Trophoblast cell (in vitro differentiated cells and primary cell): ENCODE data around the gene LRRC59.

Source experiments
- DNase-seq, 2 donors: peaks; one replicate each; pipeline ENCODE4 v3.0.0-alpha.2; 2016
- H2AFZ ChIP-seq: 2 replicates; pipeline ENCODE4 v1.6.1; 2013; ENCODE audit warnings: low read length, moderate library complexity, mild to moderate bottlenecking; ENCODE audit not compliant: insufficient read depth, poor library complexity
- H2AK5ac ChIP-seq: 2 replicates; pipeline ENCODE4 v1.6.1; 2013; ENCODE audit warnings: mild to moderate bottlenecking, low read length
- H2BK120ac ChIP-seq: 2 replicates; pipeline ENCODE4 v1.6.1; 2013; ENCODE audit warnings: low read length, mild to moderate bottlenecking, moderate library complexity; ENCODE audit not compliant: insufficient read depth, poor library complexity
- H2BK12ac ChIP-seq: 2 replicates; pipeline ENCODE4 v1.6.1; 2013; ENCODE audit warnings: mild to moderate bottlenecking, low read length, moderate library complexity
- H2BK5ac ChIP-seq: 2 replicates; pipeline ENCODE4 v1.6.1; 2013; ENCODE audit warnings: low read length, low read depth, moderate library complexity, mild to moderate bottlenecking; ENCODE audit not compliant: poor library complexity
- H3K14ac ChIP-seq: 2 replicates; pipeline ENCODE4 v1.6.1; 2013; ENCODE audit warnings: mild to moderate bottlenecking, low read length
- H3K18ac ChIP-seq: 2 replicates; pipeline ENCODE4 v1.6.1; 2013; ENCODE audit warnings: mild to moderate bottlenecking, low read length
- H3K23ac ChIP-seq: 2 replicates; pipeline ENCODE4 v1.6.1; 2013; ENCODE audit warnings: low read length
- H3K27ac ChIP-seq: 2 replicates; pipeline ENCODE4 v1.5.1; 2013; ENCODE audit warnings: low read depth, mild to moderate bottlenecking, inconsistent platforms, low read length, moderate library complexity
- H3K27me3 ChIP-seq: 2 replicates; pipeline ENCODE4 v1.6.1; 2013; ENCODE audit warnings: inconsistent platforms, mild to moderate bottlenecking, low read length, moderate library complexity; ENCODE audit not compliant: insufficient read depth
- H3K36me3 ChIP-seq, 2 experiments: 1 replicate in 1 of 2; 2 replicates in 1 of 2; pipeline ENCODE4 v1.6.1; 2013; ENCODE audit warnings: low read length in 2 of 2, mild to moderate bottlenecking in 2 of 2, moderate library complexity in 1 of 2; ENCODE audit not compliant: insufficient read depth in 2 of 2, control insufficient read depth in 1 of 2
- H3K4ac ChIP-seq: 2 replicates; pipeline ENCODE4 v1.6.1; 2013; ENCODE audit warnings: low read depth, mild to moderate bottlenecking, low read length, moderate library complexity
- H3K4me1 ChIP-seq, 2 experiments: 1 replicate in 1 of 2; 2 replicates in 1 of 2; pipeline ENCODE4 v1.6.1; 2013; ENCODE audit warnings: low read length in 2 of 2, mild to moderate bottlenecking in 2 of 2, moderate library complexity in 1 of 2; ENCODE audit not compliant: insufficient read depth in 2 of 2, control insufficient read depth in 1 of 2
- H3K4me2 ChIP-seq: 2 replicates; pipeline ENCODE4 v1.6.1; 2013; ENCODE audit warnings: inconsistent platforms, mild to moderate bottlenecking, low read length, moderate library complexity
- H3K4me3 ChIP-seq: 2 replicates; pipeline ENCODE4 v1.5.1; 2013; ENCODE audit warnings: mild to moderate bottlenecking, low read depth, low read length, inconsistent platforms
- H3K79me1 ChIP-seq: one replicate; pipeline ENCODE4 v1.6.1; 2013; ENCODE audit warnings: low read length
- H3K79me2 ChIP-seq: 2 replicates; pipeline ENCODE4 v1.6.1; 2013; ENCODE audit warnings: low read length, mild to moderate bottlenecking; ENCODE audit not compliant: control insufficient read depth, insufficient read depth, poor library complexity
- H3K9ac ChIP-seq: 2 replicates; pipeline ENCODE4 v1.6.1; 2013; ENCODE audit warnings: mild to moderate bottlenecking, low read length
- H3K9me3 ChIP-seq: 2 replicates; pipeline ENCODE4 v1.6.1; 2013; ENCODE audit warnings: low read depth, mild to moderate bottlenecking, control low read depth, inconsistent platforms, low read length; ENCODE audit not compliant: insufficient read depth
- H4K12ac ChIP-seq: 2 replicates; pipeline ENCODE4 v1.6.1; 2013; ENCODE audit warnings: low read depth, mild to moderate bottlenecking, low read length, moderate library complexity
- H4K8ac ChIP-seq: 2 replicates; pipeline ENCODE4 v1.6.1; 2013; ENCODE audit warnings: low read depth, mild to moderate bottlenecking, low read length, moderate library complexity
- H4K91ac ChIP-seq: one replicate; pipeline ENCODE4 v1.6.1; 2013; ENCODE audit warnings: low read depth, mild to moderate bottlenecking, low read length, moderate library complexity
- WGBS: extraction: QIAGEN DNeasy Blood & Tissue Kit; methylation state at CpG from one replicate; pipeline ENCODE4 v1.1.7; 2013; ENCODE audit warnings: missing lambda C conversion rate; ENCODE audit not compliant: insufficient read length, insufficient coverage; ENCODE audit errors: extremely low coverage; 5-methylcytosine and 5-hydroxymethylcytosine counted together

LRRC59 gene

GRCh38 chr17:50364715-50365114 lies 32.6 kb downstream of the LRRC59 start:
- H4K91ac ChIP-seq: no peak overlapping the region
- no peak overlapping the region for H3K18ac ChIP-seq
- peaks cover 37 to 44% of the 10 kb centered on the region in 2 experiments for H3K36me3 ChIP-seq
- H2BK5ac ChIP-seq: no peak overlapping the region
- H3K23ac ChIP-seq: no peak overlapping the region
- H3K79me1 ChIP-seq: no peaks in the 10 kb centered on the region
- no peak overlapping the region for H2BK120ac ChIP-seq
- no peaks in the 10 kb centered on the region for H3K9me3 ChIP-seq
- WGBS: no CpG with 5 or more reads among the region's 9 CpGs
- no peak overlapping the region for H3K4ac ChIP-seq
- H4K12ac ChIP-seq: no peak overlapping the region
- H4K8ac ChIP-seq: no peak overlapping the region
- no peak overlapping the region for H3K9ac ChIP-seq
- H2BK12ac ChIP-seq: no peak overlapping the region
- no peak overlapping the region for H3K27ac ChIP-seq
- H3K4me3 ChIP-seq: no peak overlapping the region
- no peak overlapping the region for H2AK5ac ChIP-seq
- no peaks in the 10 kb centered on the region for H3K27me3 ChIP-seq
- peaks cover 7 to 20% of the 10 kb centered on the region in 2 experiments for H3K4me1 ChIP-seq
- no peaks in the 10 kb centered on the region for H3K79me2 ChIP-seq
- no peak overlapping the region for H3K4me2 ChIP-seq
- no peak for DNase-seq
- H3K14ac ChIP-seq: no peak overlapping the region
- H2AFZ ChIP-seq: no peak overlapping the region

GRCh38 chr17:50364061-50364458 lies 33.3 kb downstream of the LRRC59 start:
- no peaks in the 10 kb centered on the region for H3K9me3 ChIP-seq
- no peak overlapping the region for H4K91ac ChIP-seq
- H3K4me1 ChIP-seq: peaks cover 7 to 20% of the 10 kb centered on the region in 2 experiments
- peaks cover 38 to 47% of the 10 kb centered on the region in 2 experiments for H3K36me3 ChIP-seq
- DNase-seq: no peak
- H2BK12ac ChIP-seq: no peak overlapping the region
- no peak overlapping the region for H2AFZ ChIP-seq
- no peak overlapping the region for H3K18ac ChIP-seq
- no peaks in the 10 kb centered on the region for H3K79me2 ChIP-seq
- H4K8ac ChIP-seq: no peak overlapping the region
- H3K23ac ChIP-seq: no peak overlapping the region
- no peak overlapping the region for H3K4me3 ChIP-seq
- H3K4ac ChIP-seq: no peak overlapping the region
- H3K27ac ChIP-seq: no peak overlapping the region
- H3K9ac ChIP-seq: no peak overlapping the region
- H3K27me3 ChIP-seq: no peaks in the 10 kb centered on the region
- H2AK5ac ChIP-seq: no peak overlapping the region
- no peak overlapping the region for H4K12ac ChIP-seq
- H2BK5ac ChIP-seq: no peak overlapping the region
- H2BK120ac ChIP-seq: no peak overlapping the region
- H3K14ac ChIP-seq: no peak overlapping the region
- H3K79me1 ChIP-seq: no peaks in the 10 kb centered on the region
- no peak overlapping the region for H3K4me2 ChIP-seq
- no CpG with 5 or more reads among the region's 4 CpGs for WGBS

- Histone ChIP-seq H3K4ac (no peak overlapping the region), H3K79me2 (no peaks in the 10 kb centered on the region), H2AK5ac (no peak overlapping the region), H2BK5ac (no peak overlapping the region), H2BK12ac (no peak overlapping the region), H3K9ac (no peak overlapping the region), H3K23ac (no peak overlapping the region), H3K36me3 (peaks cover 39 to 53% of the 10 kb centered on the region in 2 experiments), H3K4me2 (no peak overlapping the region), H3K79me1 (no peaks in the 10 kb centered on the region), H4K8ac (no peak overlapping the region), H2AFZ (no peak overlapping the region), H3K18ac (no peak overlapping the region), H4K91ac (no peak overlapping the region), H3K27ac (no peak overlapping the region), H4K12ac (no peak overlapping the region), H3K9me3 (no peaks in the 10 kb centered on the region), H2BK120ac (no peak overlapping the region), H3K14ac (no peak overlapping the region), H3K27me3 (no peaks in the 10 kb centered on the region), H3K4me1 (peaks cover 7 to 20% of the 10 kb centered on the region in 2 experiments), H3K4me3 (no peak overlapping the region)
- no CpG with 5 or more reads among the region's 8 CpGs for WGBS
- DNase-seq: no peak
Measured at GRCh38 chr17:50363217-50364060, 33.9 kb downstream of the LRRC59 start.

GRCh38 chr17:50362661-50363060 lies 34.7 kb downstream of the LRRC59 start:
- H2AFZ ChIP-seq: no peak overlapping the region
- no CpG with 5 or more reads among the region's 7 CpGs for WGBS

More at GRCh38 chr17:50362661-50363060, 34.7 kb downstream of the LRRC59 start:
- Histone ChIP-seq H3K4me1 (peaks cover 7 to 20% of the 10 kb centered on the region in 2 experiments), H3K9ac (no peak overlapping the region), H4K91ac (no peak overlapping the region), H2BK5ac (no peak overlapping the region), H3K18ac (no peak overlapping the region), H3K79me1 (no peaks in the 10 kb centered on the region), H2BK120ac (no peak overlapping the region), H3K4me3 (no peak overlapping the region), H3K36me3 (peaks cover 39 to 51% of the 10 kb centered on the region in 2 experiments), H3K4ac (no peak overlapping the region), H3K23ac (no peak overlapping the region), H3K14ac (no peak overlapping the region), H3K4me2 (no peak overlapping the region), H4K8ac (no peak overlapping the region), H2BK12ac (no peak overlapping the region), H3K9me3 (no peaks in the 10 kb centered on the region), H3K79me2 (no peaks in the 10 kb centered on the region), H2AK5ac (no peak overlapping the region), H3K27ac (no peak overlapping the region), H4K12ac (no peak overlapping the region), H3K27me3 (no peaks in the 10 kb centered on the region)
- no peak for DNase-seq
